Lower leg skin (tissue), 3 donors: Measurements from ENCODE around the gene ST6GALNAC2.

Experiments used
- POLR2A ChIP-seq, 2 donors: fragments of 450-650 bp; IDR thresholded peaks; one replicate each; pipeline ENCODE4 v1.6.1; 2016 to 2017; ENCODE audit warnings: antibody characterized with exemption in 2 of 2, mild to moderate bottlenecking in 1 of 2, moderate library complexity in 1 of 2
- TF ChIP-seq, protein P1 (sequence below), 3 donors: fragments of 450-650 bp; IDR thresholded peaks; one replicate each; pipeline ENCODE4 v1.5.1; 2016; ENCODE audit warnings: antibody characterized with exemption in 3 of 3, mild to moderate bottlenecking in 3 of 3, moderate library complexity in 2 of 3

DNA sequence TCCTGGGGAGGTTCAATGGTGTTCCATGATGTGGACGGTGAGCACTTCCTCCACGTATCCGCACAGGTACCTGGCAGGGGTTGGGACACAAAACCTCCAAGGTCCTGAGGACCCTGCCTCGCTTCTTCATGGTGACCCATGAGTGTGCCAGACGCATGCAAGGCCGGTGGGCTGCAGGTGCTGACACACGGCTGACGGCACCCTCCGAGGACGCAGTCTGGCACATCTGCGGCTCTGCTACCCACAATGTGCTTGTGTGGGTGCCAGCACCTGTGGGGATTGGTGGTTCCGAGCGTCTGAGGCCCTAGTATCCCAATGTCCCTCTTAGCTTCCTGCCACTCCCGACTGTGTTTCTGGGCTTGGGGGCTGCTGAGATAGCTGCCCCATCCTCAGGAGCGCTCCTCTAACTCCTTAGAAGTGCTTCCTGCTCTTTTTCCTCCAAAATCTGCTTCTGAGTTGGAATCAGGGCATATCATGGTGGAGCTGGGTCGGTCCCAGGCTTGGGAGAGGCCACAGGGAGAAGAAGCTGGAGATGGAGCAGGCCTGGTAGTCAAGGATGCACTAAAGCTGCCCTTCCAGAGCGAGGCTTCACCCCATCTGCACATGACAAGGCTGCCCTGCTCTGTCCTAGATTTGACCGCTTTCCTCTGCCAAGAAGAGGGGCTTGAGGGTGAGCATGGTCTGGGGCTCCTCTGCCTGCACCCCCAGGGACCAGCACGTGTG lies 49.7 kb downstream of the ST6GALNAC2 start:
- TF ChIP-seq, protein P1, sequence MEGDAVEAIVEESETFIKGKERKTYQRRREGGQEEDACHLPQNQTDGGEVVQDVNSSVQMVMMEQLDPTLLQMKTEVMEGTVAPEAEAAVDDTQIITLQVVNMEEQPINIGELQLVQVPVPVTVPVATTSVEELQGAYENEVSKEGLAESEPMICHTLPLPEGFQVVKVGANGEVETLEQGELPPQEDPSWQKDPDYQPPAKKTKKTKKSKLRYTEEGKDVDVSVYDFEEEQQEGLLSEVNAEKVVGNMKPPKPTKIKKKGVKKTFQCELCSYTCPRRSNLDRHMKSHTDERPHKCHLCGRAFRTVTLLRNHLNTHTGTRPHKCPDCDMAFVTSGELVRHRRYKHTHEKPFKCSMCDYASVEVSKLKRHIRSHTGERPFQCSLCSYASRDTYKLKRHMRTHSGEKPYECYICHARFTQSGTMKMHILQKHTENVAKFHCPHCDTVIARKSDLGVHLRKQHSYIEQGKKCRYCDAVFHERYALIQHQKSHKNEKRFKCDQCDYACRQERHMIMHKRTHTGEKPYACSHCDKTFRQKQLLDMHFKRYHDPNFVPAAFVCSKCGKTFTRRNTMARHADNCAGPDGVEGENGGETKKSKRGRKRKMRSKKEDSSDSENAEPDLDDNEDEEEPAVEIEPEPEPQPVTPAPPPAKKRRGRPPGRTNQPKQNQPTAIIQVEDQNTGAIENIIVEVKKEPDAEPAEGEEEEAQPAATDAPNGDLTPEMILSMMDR (IDR thresholded peaks at IDR 0.05): no peak
- no peak for TF ChIP-seq POLR2A (IDR thresholded peaks at IDR 0.05)
